ENCODE results near the gene MEGF10.

The MEGF10 gene

GRCh38 chr5:127324756-127325155, 34.2 kb downstream of the MEGF10 start:
- Histone ChIP-seq H3K9ac (ENCODE audit: low read length) (no peak overlapping the region), H3K4me2 (ENCODE audit: low read length) (no peak overlapping the region), H3K79me2 (ENCODE audit: insufficient read depth, low read length) (no peaks in the 10 kb centered on the region)

GRCh38 chr5:127326431-127326830, 35.8 kb downstream of the MEGF10 start:
- Histone ChIP-seq H3K4me3 (ENCODE audit: low read depth, low read length, poor library complexity, severe bottlenecking) (no peak overlapping the region), H3K36me3 (ENCODE audit: insufficient read depth, low read length) (no peaks in the 10 kb centered on the region), H3K79me2 (ENCODE audit: insufficient read depth, low read length) (no peaks in the 10 kb centered on the region), H3K9me2 (ENCODE audit: low read depth, low read length) (no peaks in the 10 kb centered on the region), H3K4me2 (ENCODE audit: low read length) (no peak overlapping the region), H3K27ac (ENCODE audit: low read depth, low read length, poor library complexity, severe bottlenecking) (no peak overlapping the region), H4K20me1 (ENCODE audit: insufficient read depth, low read length) (no peaks in the 10 kb centered on the region), H3K9ac (ENCODE audit: low read length) (no peak overlapping the region), H3F3A (ENCODE audit: insufficient read depth, low read length) (no peaks in the 10 kb centered on the region), H3K9me3 (ENCODE audit: low read length) (no peaks in the 10 kb centered on the region), H3K27me3 (ENCODE audit: insufficient read depth, low read length) (no peaks in the 10 kb centered on the region), H3K4me1 (ENCODE audit: insufficient read depth, low read length, severe bottlenecking) (no peaks in the 10 kb centered on the region), H2AFZ (ENCODE audit: low read length) (no peak overlapping the region)
- TF ChIP-seq EZH2 (IDR thresholded peaks at IDR 0.05; ENCODE audit: borderline replicate concordance, low read length) (no peak), CTCF (IDR thresholded peaks at IDR 0.05; ENCODE audit: low read length) (no peak)

More at GRCh38 chr5:127324756-127325155, 34.2 kb downstream of the MEGF10 start:
- Histone ChIP-seq H3K27me3 (ENCODE audit: insufficient read depth, low read length) (no peaks in the 10 kb centered on the region), H3K36me3 (ENCODE audit: insufficient read depth, low read length) (no peaks in the 10 kb centered on the region), H3K4me1 (ENCODE audit: insufficient read depth, low read length, severe bottlenecking) (no peaks in the 10 kb centered on the region), H3K9me2 (ENCODE audit: low read depth, low read length) (no peaks in the 10 kb centered on the region), H3K27ac (ENCODE audit: low read depth, low read length, poor library complexity, severe bottlenecking) (no peak overlapping the region), H3K9me3 (ENCODE audit: low read length) (no peaks in the 10 kb centered on the region), H3F3A (ENCODE audit: insufficient read depth, low read length) (no peaks in the 10 kb centered on the region), H2AFZ (ENCODE audit: low read length) (no peak overlapping the region), H4K20me1 (ENCODE audit: insufficient read depth, low read length) (no peaks in the 10 kb centered on the region), H3K4me3 (ENCODE audit: low read depth, low read length, poor library complexity, severe bottlenecking) (no peak overlapping the region)
- TF ChIP-seq CTCF (IDR thresholded peaks at IDR 0.05; ENCODE audit: low read length) = no peak

- Histone ChIP-seq H2AFZ (ENCODE audit: low read length) (no peak overlapping the region), H3K9ac (ENCODE audit: low read length) (no peak overlapping the region), H3K9me3 (ENCODE audit: low read length) (no peaks in the 10 kb centered on the region), H3K4me1 (ENCODE audit: insufficient read depth, low read length, severe bottlenecking) (no peaks in the 10 kb centered on the region), H4K20me1 (ENCODE audit: insufficient read depth, low read length) (no peaks in the 10 kb centered on the region), H3K4me2 (ENCODE audit: low read length) (no peak overlapping the region), H3K79me2 (ENCODE audit: insufficient read depth, low read length) (no peaks in the 10 kb centered on the region), H3K9me2 (ENCODE audit: low read depth, low read length) (no peaks in the 10 kb centered on the region), H3F3A (ENCODE audit: insufficient read depth, low read length) (no peaks in the 10 kb centered on the region), H3K36me3 (ENCODE audit: insufficient read depth, low read length) (no peaks in the 10 kb centered on the region), H3K4me3 (ENCODE audit: low read depth, low read length, poor library complexity, severe bottlenecking) (no peak overlapping the region), H3K27ac (ENCODE audit: low read depth, low read length, poor library complexity, severe bottlenecking) (no peak overlapping the region), H3K27me3 (ENCODE audit: insufficient read depth, low read length) (no peaks in the 10 kb centered on the region)
- TF ChIP-seq CTCF (IDR thresholded peaks at IDR 0.05; ENCODE audit: low read length) = no peak
- TF ChIP-seq EZH2 (IDR thresholded peaks at IDR 0.05; ENCODE audit: borderline replicate concordance, low read length) = no peak
Observed at GRCh38 chr5:127326976-127327755, 36.6 kb downstream of the MEGF10 start.
